Heart left ventricle (tissue), 13 donors: ENCODE data around the gene PLCB4.

Experiments used
- POLR2A ChIP-seq, 2 donors: fragments of 450-650 bp; IDR thresholded peaks; one replicate each; pipeline ENCODE4 v1.6.1; 2017; ENCODE audit warnings: antibody characterized with exemption in 2 of 2, mild to moderate bottlenecking in 2 of 2, moderate library complexity in 2 of 2
- TF ChIP-seq, protein P1 (sequence below), 12 donors: fragments of 200-600 bp; sonication (generic) in 4 of 12; IDR thresholded peaks; one replicate each; pipeline versions ENCODE4 v1.5.0 to v1.8.0; 2018 to 2022; ENCODE audit warnings: antibody characterized with exemption in 12 of 12, mild to moderate bottlenecking in 5 of 12
- donor health status: ischemic (EF 13 %, LVEDD 7.1; RV severe dilation, severe dysfunction).
- donor health status: DM: no; HTN: yes; CAD: no.
- donor health status: DM: no; HTN: no; CAD: no.
- donor health status: ischemic (EF 25% LVEDD 6.9; RV normal size, moderate dysfunction).
- donor health status: ischemic (EF 25% LVEDD 5.7; RV mildly dilated, moderate dysfunction).
- donor health status: ischemic (EF 35%, LVEDD 5.7; RV mildly dilated, moderate dysfunction).
- donor health status: nonischemic (EF 11% LVEDD 7.7; RV severe dilation, severe dysfunction).
- donor health status: DM: yes; HTN: yes; CAD: no.
- donor health status: PGD.
- donor health status: ischemic (EF 29% LVEDD 5.4; RV normal size, mild dysfunction).
- donor health status: nonischemic (EF 23%, LVEDD 6.1; RV moderate dilation, normal function).

DNA sequence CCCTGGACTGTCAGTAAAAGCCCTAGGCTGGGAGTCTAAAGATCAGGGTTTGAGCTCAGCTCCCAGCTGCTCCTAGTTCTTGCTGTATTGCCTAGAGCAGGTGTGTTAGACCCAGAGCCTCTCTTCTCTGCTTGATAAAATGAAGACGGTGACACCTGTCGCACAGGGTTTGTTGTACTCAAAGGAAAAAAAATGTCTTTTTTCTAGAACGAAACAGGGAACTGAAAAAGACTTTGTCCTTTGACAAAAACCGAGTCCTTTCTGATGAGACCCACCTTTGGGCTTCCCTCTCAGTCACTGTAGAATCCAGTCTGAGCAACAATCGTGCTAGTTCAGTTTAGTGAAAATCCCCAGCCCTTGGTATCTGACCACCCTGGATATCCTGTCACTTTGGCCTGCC, 343.4 kb downstream of the PLCB4 start:
- TF ChIP-seq, protein P1, sequence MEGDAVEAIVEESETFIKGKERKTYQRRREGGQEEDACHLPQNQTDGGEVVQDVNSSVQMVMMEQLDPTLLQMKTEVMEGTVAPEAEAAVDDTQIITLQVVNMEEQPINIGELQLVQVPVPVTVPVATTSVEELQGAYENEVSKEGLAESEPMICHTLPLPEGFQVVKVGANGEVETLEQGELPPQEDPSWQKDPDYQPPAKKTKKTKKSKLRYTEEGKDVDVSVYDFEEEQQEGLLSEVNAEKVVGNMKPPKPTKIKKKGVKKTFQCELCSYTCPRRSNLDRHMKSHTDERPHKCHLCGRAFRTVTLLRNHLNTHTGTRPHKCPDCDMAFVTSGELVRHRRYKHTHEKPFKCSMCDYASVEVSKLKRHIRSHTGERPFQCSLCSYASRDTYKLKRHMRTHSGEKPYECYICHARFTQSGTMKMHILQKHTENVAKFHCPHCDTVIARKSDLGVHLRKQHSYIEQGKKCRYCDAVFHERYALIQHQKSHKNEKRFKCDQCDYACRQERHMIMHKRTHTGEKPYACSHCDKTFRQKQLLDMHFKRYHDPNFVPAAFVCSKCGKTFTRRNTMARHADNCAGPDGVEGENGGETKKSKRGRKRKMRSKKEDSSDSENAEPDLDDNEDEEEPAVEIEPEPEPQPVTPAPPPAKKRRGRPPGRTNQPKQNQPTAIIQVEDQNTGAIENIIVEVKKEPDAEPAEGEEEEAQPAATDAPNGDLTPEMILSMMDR (IDR thresholded peaks at IDR 0.05), result no peak
- TF ChIP-seq POLR2A (IDR thresholded peaks at IDR 0.05), result no peak
